ENCODE measurements around the gene ZNF774.

Gene ZNF774

GRCh38 chr15:90386221-90386620, 34.1 kb downstream of the ZNF774 start:
- no peak for ATAC-seq (replicated peaks)
- no peaks in the 10 kb centered on the region for H3K27me3 Mint-ChIP-seq
- no peak for DNase-seq
- peak overlapping the region in 1 of 2 donors; percentile 1 for H3K27ac Mint-ChIP-seq
- H3K4me1 Mint-ChIP-seq (ENCODE audit: low read depth in 2 of 2) = peaks cover 27 to 28% of the 10 kb centered on the region in 2 donors
- peaks cover 32% of the 10 kb centered on the region for H3K36me3 Mint-ChIP-seq (ENCODE audit: insufficient read depth)
- peak overlapping the region in 1 of 2 donors; percentile 92 for H3K4me3 Mint-ChIP-seq
- H3K9me3 Mint-ChIP-seq = no peaks in the 10 kb centered on the region

GRCh38 chr15:90387534-90388461, 35.7 kb downstream of the ZNF774 start, which contains the start of gene IQGAP1:
Gene IQGAP1, plus strand, starts transcription at chr15:90388242. Its CDS starts 100 bp downstream, at chr15:90388342.
- ATAC-seq (replicated peaks) (peak; percentile 87), DNase-seq (peak; percentile 91 to 94 (median 92))
- H3K27ac Mint-ChIP-seq = peak within 1 kb of the TSS; percentile 95 to 97
- peaks cover 47% of the 10 kb centered on the region for H3K36me3 Mint-ChIP-seq (ENCODE audit: insufficient read depth)
- no peaks in the 10 kb centered on the region for H3K27me3 Mint-ChIP-seq
- H3K9me3 Mint-ChIP-seq = no peaks in the 10 kb centered on the region
- H3K4me1 Mint-ChIP-seq (ENCODE audit: low read depth in 2 of 2) = peaks cover 41 to 42% of the 10 kb centered on the region in 2 donors
- H3K4me3 Mint-ChIP-seq = peak within 1 kb of the TSS; percentile 90 to 92

- Mint-ChIP-seq H3K27me3 (no peaks in the 10 kb centered on the region), H3K4me1 (ENCODE audit: low read depth in 2 of 2) (peaks cover 46 to 51% of the 10 kb centered on the region in 2 donors), H3K4me3 (peak overlapping the region; percentile 90 to 92), H3K27ac (peak overlapping the region; percentile 95 to 97), H3K36me3 (ENCODE audit: insufficient read depth) (peaks cover 57% of the 10 kb centered on the region), H3K9me3 (no peaks in the 10 kb centered on the region)
- DNase-seq = peak; percentile 39 to 42 (median 42)
- peak; percentile 41 for ATAC-seq (replicated peaks)
Observed at GRCh38 chr15:90388462-90389380, 36.6 kb downstream of the ZNF774 start.

- peaks cover 60% of the 10 kb centered on the region for H3K36me3 Mint-ChIP-seq (ENCODE audit: insufficient read depth)
- peak overlapping the region; percentile 95 to 97 for H3K27ac Mint-ChIP-seq
- H3K27me3 Mint-ChIP-seq = no peaks in the 10 kb centered on the region
- H3K4me3 Mint-ChIP-seq = peak overlapping the region; percentile 90 to 92
- H3K9me3 Mint-ChIP-seq = no peaks in the 10 kb centered on the region
- no peak for DNase-seq
- H3K4me1 Mint-ChIP-seq (ENCODE audit: low read depth in 2 of 2) = peaks cover 48 to 57% of the 10 kb centered on the region in 2 donors
- ATAC-seq (replicated peaks) = no peak
Observed at GRCh38 chr15:90389513-90389912, 37.4 kb downstream of the ZNF774 start.

GRCh38 chr15:90393040-90393439, 41.0 kb downstream of the ZNF774 start:
- no peak for ATAC-seq (replicated peaks)
- Mint-ChIP-seq H3K27me3 (no peaks in the 10 kb centered on the region), H3K4me3 (peak overlapping the region in 1 of 2 donors; percentile 90), H3K36me3 (ENCODE audit: insufficient read depth) (peaks cover 54% of the 10 kb centered on the region), H3K27ac (peak overlapping the region in 1 of 2 donors; percentile 33), H3K9me3 (no peaks in the 10 kb centered on the region), H3K4me1 (ENCODE audit: low read depth in 2 of 2) (peaks cover 58 to 80% of the 10 kb centered on the region in 2 donors)
- DNase-seq = no peak

- H3K36me3 Mint-ChIP-seq (ENCODE audit: insufficient read depth) = peaks cover 51% of the 10 kb centered on the region
- no peaks in the 10 kb centered on the region for H3K9me3 Mint-ChIP-seq
- peaks cover 55 to 75% of the 10 kb centered on the region in 2 donors for H3K4me1 Mint-ChIP-seq (ENCODE audit: low read depth in 2 of 2)
- H3K27ac Mint-ChIP-seq = peak overlapping the region; percentile 1 to 59
- ATAC-seq (replicated peaks) (no peak), DNase-seq (no peak)
- H3K27me3 Mint-ChIP-seq = no peaks in the 10 kb centered on the region
- peak overlapping the region in 1 of 2 donors; percentile 52 for H3K4me3 Mint-ChIP-seq
Observed at GRCh38 chr15:90394074-90394473, 42.0 kb downstream of the ZNF774 start.

- peak overlapping the region; percentile 1 to 59 for H3K27ac Mint-ChIP-seq
- peaks cover 47% of the 10 kb centered on the region for H3K36me3 Mint-ChIP-seq (ENCODE audit: insufficient read depth)
- DNase-seq = no peak
- H3K27me3 Mint-ChIP-seq = no peaks in the 10 kb centered on the region
- no peaks in the 10 kb centered on the region for H3K9me3 Mint-ChIP-seq
- H3K4me1 Mint-ChIP-seq (ENCODE audit: low read depth in 2 of 2) = peaks cover 47 to 73% of the 10 kb centered on the region in 2 donors
- no peak for ATAC-seq (replicated peaks)
- H3K4me3 Mint-ChIP-seq = peak overlapping the region in 1 of 2 donors; percentile 52
Observed at GRCh38 chr15:90394748-90395442, 42.8 kb downstream of the ZNF774 start.

GRCh38 chr15:90396321-90396720, 44.2 kb downstream of the ZNF774 start:
- DNase-seq (no peak), ATAC-seq (replicated peaks) (no peak)
- peaks cover 47% of the 10 kb centered on the region for H3K36me3 Mint-ChIP-seq (ENCODE audit: insufficient read depth)
- no peaks in the 10 kb centered on the region for H3K9me3 Mint-ChIP-seq
- peak overlapping the region; percentile 1 to 6 for H3K4me3 Mint-ChIP-seq
- peaks cover 47 to 73% of the 10 kb centered on the region in 2 donors for H3K4me1 Mint-ChIP-seq (ENCODE audit: low read depth in 2 of 2)
- peak overlapping the region; percentile 0 to 66 for H3K27ac Mint-ChIP-seq
- H3K27me3 Mint-ChIP-seq = no peaks in the 10 kb centered on the region

GRCh38 chr15:90400005-90400758, 48.1 kb downstream of the ZNF774 start:
- H3K36me3 Mint-ChIP-seq (ENCODE audit: insufficient read depth) = peaks cover 23% of the 10 kb centered on the region
- peak in 1 of 3 experiments; percentile 20 for DNase-seq
- no peaks in the 10 kb centered on the region for H3K9me3 Mint-ChIP-seq
- H3K4me3 Mint-ChIP-seq = peak overlapping the region; percentile 83 to 89
- H3K27ac Mint-ChIP-seq = peak overlapping the region; percentile 99 to 100
- peaks cover 40 to 64% of the 10 kb centered on the region in 2 donors for H3K4me1 Mint-ChIP-seq (ENCODE audit: low read depth in 2 of 2)
- H3K27me3 Mint-ChIP-seq = no peaks in the 10 kb centered on the region
- ATAC-seq (replicated peaks) = peak; percentile 64

GRCh38 chr15:90400759-90401314, 48.8 kb downstream of the ZNF774 start:
- DNase-seq (peak; percentile 59 to 62 (median 60)), ATAC-seq (replicated peaks) (peak; percentile 95)
- no peaks in the 10 kb centered on the region for H3K27me3 Mint-ChIP-seq
- peak overlapping the region; percentile 83 to 89 for H3K4me3 Mint-ChIP-seq
- peak overlapping the region; percentile 99 to 100 for H3K27ac Mint-ChIP-seq
- H3K4me1 Mint-ChIP-seq (ENCODE audit: low read depth in 2 of 2) = peaks cover 38 to 63% of the 10 kb centered on the region in 2 donors
- peaks cover 21% of the 10 kb centered on the region for H3K36me3 Mint-ChIP-seq (ENCODE audit: insufficient read depth)
- no peaks in the 10 kb centered on the region for H3K9me3 Mint-ChIP-seq

GRCh38 chr15:90401495-90401894, 49.4 kb downstream of the ZNF774 start:
- Mint-ChIP-seq H3K4me1 (ENCODE audit: low read depth in 2 of 2) (peaks cover 39 to 63% of the 10 kb centered on the region in 2 donors), H3K27me3 (no peaks in the 10 kb centered on the region), H3K36me3 (ENCODE audit: insufficient read depth) (peaks cover 21% of the 10 kb centered on the region), H3K27ac (peak overlapping the region; percentile 99 to 100), H3K9me3 (no peaks in the 10 kb centered on the region), H3K4me3 (peak overlapping the region; percentile 83 to 89)
- DNase-seq = no peak
- ATAC-seq (replicated peaks) = no peak

- no peak for ATAC-seq (replicated peaks)
- H3K4me3 Mint-ChIP-seq = peak overlapping the region; percentile 83 to 89
- no peak for DNase-seq
- no peaks in the 10 kb centered on the region for H3K27me3 Mint-ChIP-seq
- no peaks in the 10 kb centered on the region for H3K9me3 Mint-ChIP-seq
- H3K36me3 Mint-ChIP-seq (ENCODE audit: insufficient read depth) = peaks cover 21% of the 10 kb centered on the region
- peak overlapping the region; percentile 99 to 100 for H3K27ac Mint-ChIP-seq
- peaks cover 46 to 66% of the 10 kb centered on the region in 2 donors for H3K4me1 Mint-ChIP-seq (ENCODE audit: low read depth in 2 of 2)
Observed at GRCh38 chr15:90402223-90402622, 50.1 kb downstream of the ZNF774 start.

Measured in effector memory CD8-positive, alpha-beta T cell (primary cell).